ENCODE results near the gene KIF16B.

Gene KIF16B

GRCh38 chr20:16606468-16607070 lies 33.3 kb upstream of the KIF16B start:
- Histone ChIP-seq H2AFZ (ENCODE audit: low read depth, low read length) (no peak overlapping the region), H3K4me1 (ENCODE audit: insufficient read depth, low read length) (no peaks in the 10 kb centered on the region), H3K27me3 (ENCODE audit: insufficient read depth, low read length, poor library complexity) (no peaks in the 10 kb centered on the region), H3K9ac (ENCODE audit: low read depth, low read length) (no peak overlapping the region), H3K9me3 (ENCODE audit: insufficient read depth, low read length, severe bottlenecking) (no peaks in the 10 kb centered on the region), H4K20me1 (ENCODE audit: insufficient read depth, low read length) (no peaks in the 10 kb centered on the region), H3K27ac (ENCODE audit: low read length) (no peak overlapping the region), H3K79me2 (ENCODE audit: insufficient read depth, low read length) (no peaks in the 10 kb centered on the region), H3K4me2 (ENCODE audit: insufficient read depth, low read length) (no peak overlapping the region), H3K36me3 (ENCODE audit: insufficient read depth, low read length) (no peaks in the 10 kb centered on the region), H3K4me3 (ENCODE audit: low read depth in 1 of 2, low read length in 2 of 2) (no peak overlapping the region)
- TF ChIP-seq CTCF (IDR thresholded peaks at IDR 0.05; ENCODE audit: borderline replicate concordance, extremely low read depth, low read length, poor library complexity, severe bottlenecking) = no peak
- no peak for TF ChIP-seq EZH2 (IDR thresholded peaks at IDR 0.05; ENCODE audit: borderline replicate concordance, low read depth, low read length, severe bottlenecking)
- DNase-seq (no peak), ATAC-seq (ENCODE audit: insufficient read depth, low read depth) (no peak)

- no peak overlapping the region for H3K4me3 ChIP-seq (ENCODE audit: low read depth in 1 of 2, low read length in 2 of 2)
These were observed 27.8 kb upstream of the KIF16B start for GRCh38 chr20:16601047-16601446.

GRCh38 chr20:16599257-16599656 lies 26.0 kb upstream of the KIF16B start:
- DNase-seq = no peak
- Histone ChIP-seq H2AFZ (ENCODE audit: low read depth, low read length) (no peak overlapping the region), H4K20me1 (ENCODE audit: insufficient read depth, low read length) (no peaks in the 10 kb centered on the region), H3K27ac (ENCODE audit: low read length) (no peak overlapping the region), H3K4me1 (ENCODE audit: insufficient read depth, low read length) (no peaks in the 10 kb centered on the region), H3K36me3 (ENCODE audit: insufficient read depth, low read length) (no peaks in the 10 kb centered on the region), H3K27me3 (ENCODE audit: insufficient read depth, low read length, poor library complexity) (no peaks in the 10 kb centered on the region), H3K4me2 (ENCODE audit: insufficient read depth, low read length) (no peak overlapping the region), H3K9ac (ENCODE audit: low read depth, low read length) (no peak overlapping the region), H3K9me3 (ENCODE audit: insufficient read depth, low read length, severe bottlenecking) (no peaks in the 10 kb centered on the region), H3K79me2 (ENCODE audit: insufficient read depth, low read length) (no peaks in the 10 kb centered on the region), H3K4me3 (ENCODE audit: low read depth in 1 of 2, low read length in 2 of 2) (no peak overlapping the region)
- TF ChIP-seq CTCF (IDR thresholded peaks at IDR 0.05; ENCODE audit: borderline replicate concordance, extremely low read depth, low read length, poor library complexity, severe bottlenecking) (no peak), EZH2 (IDR thresholded peaks at IDR 0.05; ENCODE audit: borderline replicate concordance, low read depth, low read length, severe bottlenecking) (no peak)
- ATAC-seq (ENCODE audit: insufficient read depth, low read depth) = no peak

More at GRCh38 chr20:16601047-16601446, 27.8 kb upstream of the KIF16B start:
- no peaks in the 10 kb centered on the region for H3K27me3 ChIP-seq (ENCODE audit: insufficient read depth, low read length, poor library complexity)
- H4K20me1 ChIP-seq (ENCODE audit: insufficient read depth, low read length) = no peaks in the 10 kb centered on the region
- no peak for TF ChIP-seq EZH2 (IDR thresholded peaks at IDR 0.05; ENCODE audit: borderline replicate concordance, low read depth, low read length, severe bottlenecking)
- TF ChIP-seq CTCF (IDR thresholded peaks at IDR 0.05; ENCODE audit: borderline replicate concordance, extremely low read depth, low read length, poor library complexity, severe bottlenecking) = no peak
- no peak overlapping the region for H2AFZ ChIP-seq (ENCODE audit: low read depth, low read length)
- H3K4me2 ChIP-seq (ENCODE audit: insufficient read depth, low read length) = no peak overlapping the region
- ATAC-seq (ENCODE audit: insufficient read depth, low read depth) = no peak
- no peak for DNase-seq
- H3K9me3 ChIP-seq (ENCODE audit: insufficient read depth, low read length, severe bottlenecking) = no peaks in the 10 kb centered on the region
- H3K9ac ChIP-seq (ENCODE audit: low read depth, low read length) = no peak overlapping the region
- no peaks in the 10 kb centered on the region for H3K36me3 ChIP-seq (ENCODE audit: insufficient read depth, low read length)
- no peaks in the 10 kb centered on the region for H3K79me2 ChIP-seq (ENCODE audit: insufficient read depth, low read length)
- no peak overlapping the region for H3K27ac ChIP-seq (ENCODE audit: low read length)
- no peaks in the 10 kb centered on the region for H3K4me1 ChIP-seq (ENCODE audit: insufficient read depth, low read length)

Data from DND-41 (cell line).